H1 (cell line): ENCODE measurements around the gene RAB32. TPM values are rescaled to one million over a fixed set of nuclear protein-coding genes. Genes with fewer than 3 reads are reported as not detected.

Source experiments
- CTCF ChIA-PET: fragments of 300-600 bp; sonication (Branson Sonifier 250); formaldehyde crosslinking; loops from one replicate; lab custom pipeline; 2021; ENCODE audit not compliant: partially characterized antibody; lab: Charles Lee
- POLR2A ChIA-PET: fragments of 300-600 bp; sonication (Branson Sonifier 250); formaldehyde crosslinking; loops from one replicate; lab custom pipeline; 2021; ENCODE audit warnings: inconsistent platforms; ENCODE audit not compliant: partially characterized antibody; lab: Charles Lee
- DNase-seq, 2 experiments: peaks; one replicate each; pipeline versions ENCODE4 v3.0.0 to v3.0.0-alpha.2; 2010 to 2022; ENCODE audit warnings: low spot score in 2 of 2, low read depth in 1 of 2, mixed read lengths in 1 of 2
- FAIRE-seq: peaks from 2 replicates; lab custom pipeline; 2011; peaks lifted over from hg19 to GRCh38; lab: Jason Lieb, UNC
- H2AFZ ChIP-seq: 2 replicates; pipeline ENCODE4 v1.8.1; 2012; ENCODE audit warnings: low read length, inconsistent platforms
- H2AK5ac ChIP-seq: 2 replicates; pipeline ENCODE4 v1.6.1; 2013; ENCODE audit warnings: low read depth, low read length
- H2BK120ac ChIP-seq: replicated peaks from 2 replicates; pipeline ENCODE3; 2013; ENCODE audit warnings: low read depth, low read length, inconsistent platforms
- H2BK12ac ChIP-seq: 2 replicates; pipeline ENCODE4 v1.6.1; 2013; ENCODE audit warnings: low read depth, low read length
- H2BK15ac ChIP-seq: 2 replicates; pipeline ENCODE4 v1.6.1; 2013; ENCODE audit warnings: low read length
- H2BK20ac ChIP-seq: 2 replicates; pipeline ENCODE4 v1.6.1; 2013; ENCODE audit warnings: low read length
- H2BK5ac ChIP-seq: 2 replicates; pipeline ENCODE4 v1.6.1; 2013; ENCODE audit warnings: low read depth, low read length
- H3K14ac ChIP-seq: 2 replicates; pipeline ENCODE4 v1.6.1; 2013; ENCODE audit warnings: inconsistent platforms; ENCODE audit not compliant: insufficient read length
- H3K18ac ChIP-seq: 2 replicates; pipeline ENCODE4 v1.6.1; 2013; ENCODE audit warnings: low read length; ENCODE audit errors: extremely low read depth
- H3K23ac ChIP-seq: 2 replicates; pipeline ENCODE4 v1.6.1; 2013; ENCODE audit warnings: inconsistent platforms; ENCODE audit not compliant: insufficient read length
- H3K23me2 ChIP-seq: 2 replicates; pipeline ENCODE4 v1.6.1; 2013; ENCODE audit warnings: low read depth, low read length
- H3K27ac ChIP-seq: 2 replicates; pipeline ENCODE4 v1.6.1; 2011; ENCODE audit warnings: low read depth, low read length, inconsistent platforms
- H3K27me3 ChIP-seq, 4 experiments: replicated peaks in 1 of 4; 1 replicate in 1 of 4; 2 replicates in 3 of 4; pipeline versions ENCODE4 v1.6.1 to v1.8.1; 2011 to 2013; ENCODE audit warnings: low read length in 3 of 4, mild to moderate bottlenecking in 3 of 4, inconsistent platforms in 2 of 4, mixed read lengths in 2 of 4, moderate library complexity in 1 of 4; ENCODE audit not compliant: control insufficient read depth in 3 of 4, insufficient read depth in 3 of 4; ENCODE audit errors: extremely low read depth in 1 of 4
- H3K36me3 ChIP-seq, 4 experiments: 2 replicates each; pipeline versions ENCODE4 v1.6.1 to v1.8.1; 2011 to 2013; ENCODE audit warnings: mild to moderate bottlenecking in 4 of 4, low read length in 3 of 4, moderate library complexity in 2 of 4, control low read depth in 1 of 4, inconsistent platforms in 1 of 4; ENCODE audit not compliant: insufficient read depth in 4 of 4, control insufficient read depth in 2 of 4
- H3K4ac ChIP-seq: replicated peaks from 2 replicates; pipeline ENCODE3; 2013; ENCODE audit warnings: low read length, low read depth, mixed read lengths, inconsistent platforms; ENCODE audit not compliant: insufficient read length
- H3K4me1 ChIP-seq, 4 experiments: replicated peaks in 1 of 4; 1 replicate in 1 of 4; 2 replicates in 3 of 4; pipeline versions ENCODE4 v1.6.1 to v1.8.1; 2011 to 2013; ENCODE audit warnings: low read length in 3 of 4, inconsistent platforms in 2 of 4, mixed read lengths in 1 of 4; ENCODE audit not compliant: insufficient read depth in 4 of 4, control insufficient read depth in 3 of 4
- H3K4me2 ChIP-seq, 2 experiments: 2 replicates each; pipeline versions ENCODE4 v1.6.1 to v1.8.1; 2011 to 2013; ENCODE audit warnings: low read depth in 2 of 2, low read length in 2 of 2, control low read depth in 1 of 2, inconsistent platforms in 1 of 2, mild to moderate bottlenecking in 1 of 2; ENCODE audit not compliant: insufficient read depth in 1 of 2
- H3K4me3 ChIP-seq, 4 experiments: fragments of 200-600, 300-600 bp in 1 of 4; sonication (generic), shearing (Covaris generic), sonication (Bioruptor Twin) in 1 of 4; 2 replicates each; pipeline versions ENCODE4 v1.5.1 to v1.8.1; 2011 to 2016; ENCODE audit warnings: low read length in 4 of 4, low read depth in 3 of 4, control low read depth in 2 of 4, inconsistent platforms in 2 of 4, mild to moderate bottlenecking in 2 of 4, mixed read lengths in 1 of 4, moderate library complexity in 1 of 4; ENCODE audit not compliant: insufficient read depth in 2 of 4; ENCODE audit errors: extremely low read depth in 1 of 4
- H3K56ac ChIP-seq: replicated peaks from 2 replicates; pipeline ENCODE3; 2013; ENCODE audit warnings: low read depth, mild to moderate bottlenecking, mixed read lengths, low read length, inconsistent platforms; ENCODE audit not compliant: insufficient read length
- H3K79me1 ChIP-seq: 2 replicates; pipeline ENCODE4 v1.6.1; 2013; ENCODE audit warnings: low read depth, low read length, control low read depth
- H3K79me2 ChIP-seq, 2 experiments: 2 replicates each; pipeline versions ENCODE4 v1.6.1 to v1.8.1; 2012 to 2013; ENCODE audit warnings: low read length in 2 of 2, mild to moderate bottlenecking in 2 of 2, inconsistent platforms in 1 of 2; ENCODE audit not compliant: insufficient read depth in 2 of 2, control insufficient read depth in 1 of 2
- H3K9ac ChIP-seq, 4 experiments: replicated peaks in 1 of 4; 1 replicate in 1 of 4; 2 replicates in 3 of 4; pipeline versions ENCODE4 v1.6.1 to v1.8.1; 2011 to 2013; ENCODE audit warnings: low read depth in 3 of 4, low read length in 3 of 4, control low read depth in 2 of 4, mild to moderate bottlenecking in 2 of 4, moderate library complexity in 2 of 4, inconsistent platforms in 1 of 4; ENCODE audit errors: extremely low read depth in 1 of 4
- H3K9me3 ChIP-seq, 2 experiments: 2 replicates each; pipeline versions ENCODE4 v1.6.1 to v1.8.1; 2012 to 2013; ENCODE audit warnings: mild to moderate bottlenecking in 2 of 2, moderate library complexity in 2 of 2, control low read depth in 1 of 2, inconsistent platforms in 1 of 2, low read depth in 1 of 2, low read length in 1 of 2, mixed read lengths in 1 of 2; ENCODE audit not compliant: insufficient read depth in 2 of 2
- H4K20me1 ChIP-seq, 2 experiments: replicated peaks in 1 of 2; 2 replicates each; pipeline versions ENCODE3 to v1.8.1; 2011 to 2013; ENCODE audit warnings: inconsistent platforms in 2 of 2, low read length in 2 of 2, mild to moderate bottlenecking in 1 of 2; ENCODE audit not compliant: insufficient read depth in 2 of 2, control insufficient read depth in 1 of 2
- H4K5ac ChIP-seq: 2 replicates; pipeline ENCODE4 v1.6.1; 2013; ENCODE audit warnings: low read length, low read depth, mixed read lengths, inconsistent platforms; ENCODE audit not compliant: insufficient read length
- H4K8ac ChIP-seq: 2 replicates; pipeline ENCODE4 v1.8.0; 2013; ENCODE audit warnings: mild to moderate bottlenecking, moderate library complexity, low read length, inconsistent platforms; ENCODE audit not compliant: insufficient read depth; ENCODE audit errors: extremely low read depth
- H4K91ac ChIP-seq: replicated peaks from 2 replicates; pipeline ENCODE3; 2013; ENCODE audit warnings: low read length, mixed read lengths, inconsistent platforms; ENCODE audit not compliant: insufficient read length
- ATF2 ChIP-seq: IDR thresholded peaks from 2 replicates; pipeline ENCODE4 v1.6.1; 2012; ENCODE audit warnings: low read length, inconsistent platforms
- ATF3 ChIP-seq: IDR thresholded peaks from 2 replicates; pipeline ENCODE4 v1.6.1; 2011; ENCODE audit warnings: low read depth, mild to moderate bottlenecking, low read length; ENCODE audit not compliant: insufficient read depth
- CEBPB ChIP-seq: IDR thresholded peaks from 2 replicates; pipeline ENCODE4 v1.6.1; 2012; ENCODE audit warnings: low read depth, low read length
- RNF2 ChIP-seq: fragments of 200-900, 300-1000 bp; sonication (generic); IDR thresholded peaks from 2 replicates; pipeline ENCODE4 v1.7.1; 2016; ENCODE audit warnings: borderline replicate concordance, low read depth, mild to moderate bottlenecking, antibody characterized with exemption, low read length; ENCODE audit not compliant: poor library complexity, severe bottlenecking; ENCODE audit errors: missing control alignments
- RXRA ChIP-seq: IDR thresholded peaks from 2 replicates; pipeline ENCODE4 v1.6.1; 2011; ENCODE audit warnings: low read depth, mild to moderate bottlenecking, low read length, moderate library complexity; ENCODE audit not compliant: insufficient read depth
- SP4 ChIP-seq: IDR thresholded peaks from 2 replicates; pipeline ENCODE4 v1.6.1; 2012; ENCODE audit warnings: low read length, inconsistent platforms
- TCF12 ChIP-seq: IDR thresholded peaks from 2 replicates; pipeline ENCODE4 v1.6.1; 2011; ENCODE audit warnings: low read depth, mild to moderate bottlenecking, low read length
- WGBS, 2 experiments: shearing (Covaris generic) in 1 of 2; methylation state at CpG; one replicate each; pipeline versions ENCODE4 v1.1.6 to v1.1.7; 2013 to 2015; ENCODE audit warnings: low lambda C conversion rate in 2 of 2, mixed read lengths in 2 of 2, inconsistent platforms in 1 of 2, low coverage in 1 of 2, missing lambda C conversion rate in 1 of 2; ENCODE audit not compliant: insufficient replicate concordance in 2 of 2, insufficient coverage in 1 of 2, insufficient read length in 1 of 2; ENCODE audit errors: extremely low coverage in 1 of 2, missing lambda C conversion rate in 1 of 2; 5-methylcytosine and 5-hydroxymethylcytosine counted together
- polyA plus RNA-seq, 7 experiments: library from polyadenylated mRNA; depleted of rRNA in 3 of 7; stranded (reverse) in 5 of 7; unstranded in 2 of 7; fragments of >200 nt in 5 of 7; fragments of 200-250 nt in 2 of 7; gene quantifications; 1 replicate in 5 of 7; 2 replicates in 1 of 7; 4 replicates in 1 of 7; pipeline versions ENCODE4 v1.2.1 to v1.2.3, GENCODE V29; 2011 to 2013; ENCODE audit warnings: missing spikeins in 2 of 7, mixed read lengths in 2 of 7
- total RNA-seq: library from RNA; stranded (reverse); fragmentation: NEBNext Ultra II Directional; extraction: Animal tissue kit (Norgen Biotek cat#: 25700); gene quantifications from 2 replicates; pipeline ENCODE4 v1.2.1, GENCODE V29; 2021

Gene RAB32
- total and polyA plus RNA-seq, 2 of the 8 experiments (the other 6 are each of a cell fraction or from before 2014, with no cell fraction given), result 3.9 to 6.3 TPM

GRCh38 chr6:146550911-146551310 lies 7.3 kb downstream of the RAB32 start:
- H3K79me2 ChIP-seq, result no peaks in the 10 kb centered on the region
- H2AK5ac ChIP-seq, result no peak overlapping the region

More at GRCh38 chr6:146550911-146551310, 7.3 kb downstream of the RAB32 start:
- Histone ChIP-seq H3K27ac (no peak overlapping the region), H3K9me3 (no peaks in the 10 kb centered on the region), H2BK15ac (no peak overlapping the region), H2BK120ac (no peak overlapping the region), H4K8ac (no peak overlapping the region), H3K56ac (no peak overlapping the region), H3K18ac (no peak overlapping the region), H3K4ac (no peak overlapping the region), H3K4me2 (no peak overlapping the region), H3K4me3 (no peak overlapping the region), H2BK12ac (no peak overlapping the region), H3K9ac (no peak overlapping the region), H3K79me1 (no peaks in the 10 kb centered on the region), H4K5ac (no peak overlapping the region), H2BK20ac (no peak overlapping the region), H2AFZ (no peak overlapping the region), H3K14ac (no peak overlapping the region), H4K20me1 (no peaks in the 10 kb centered on the region), H3K23me2 (no peaks in the 10 kb centered on the region), H4K91ac (no peak overlapping the region), H2BK5ac (no peak overlapping the region), H3K23ac (no peak overlapping the region)
- ChIA-PET CTCF (interaction anchor here (0.9 to 1.5 kb wide), 2 partner anchors 13 to 622 kb away, joined by 3 to 5 read pairs; no protein-coding TSS in a partner anchor), POLR2A (no interaction called here)
- WGBS, 2 experiments, result 95% methylated on average over 6 of the region's 6 CpGs; no CpG with 5 or more reads in 1 of the 2 experiments
- FAIRE-seq, result no peak
- TF ChIP-seq CEBPB, result peak; percentile 91
- no peak for TF ChIP-seq RNF2
- TF ChIP-seq ATF3, result no peak
- no peak for TF ChIP-seq SP4
- TF ChIP-seq TCF12, result no peak
- TF ChIP-seq ATF2, result no peak
- TF ChIP-seq RXRA, result no peak
- TF ChIP-seq, all 59 proteins: peak for 1
- no peaks in the 10 kb centered on the region for H3K27me3 ChIP-seq
- H3K36me3 ChIP-seq, result peaks cover 0 to 7% (median 1%) of the 10 kb centered on the region in 4 experiments; a peak in 3 of 8 replicates
- no peaks in the 10 kb centered on the region for H3K4me1 ChIP-seq
- no peak for DNase-seq
